Measurements from ENCODE around the gene JAKMIP3.

Gene JAKMIP3

DNA sequence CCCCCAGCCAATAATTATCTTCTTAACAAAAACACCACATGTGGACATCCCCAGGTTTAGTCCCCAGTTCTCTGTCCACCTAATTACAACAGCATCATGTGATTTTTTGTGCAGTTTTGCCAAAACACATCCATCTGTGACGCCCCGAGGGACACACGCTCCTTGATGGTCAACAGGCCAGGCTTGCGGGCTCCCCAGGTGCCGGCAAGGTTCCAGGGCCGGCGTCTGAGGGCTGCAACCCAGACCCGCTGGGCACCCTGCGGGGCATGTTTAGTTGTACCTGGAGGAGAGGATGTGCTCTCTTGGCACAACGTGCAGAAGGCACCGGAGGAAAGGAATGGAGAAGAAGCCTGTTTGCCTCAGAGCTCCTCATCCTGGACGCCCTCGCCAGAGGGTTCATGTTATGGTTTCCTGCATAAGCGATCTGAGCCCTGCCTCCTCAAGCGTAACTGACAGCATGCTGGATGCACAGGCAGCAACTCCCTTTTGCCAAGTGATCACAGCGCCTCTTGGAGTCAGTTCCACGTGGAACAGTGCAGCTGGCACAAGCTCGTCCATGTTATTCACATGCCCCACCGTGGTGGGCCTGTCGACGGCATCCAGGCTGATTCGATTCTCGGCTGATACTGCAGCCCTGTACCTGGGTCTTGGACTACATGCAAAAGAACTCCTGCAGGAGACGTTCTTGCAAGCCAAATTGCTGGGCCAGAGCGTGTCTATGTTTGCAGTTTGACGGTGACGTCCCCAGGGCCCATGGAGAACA lies 41.6 kb downstream of the JAKMIP3 start:
- H3K4me3 ChIP-seq, result no peak overlapping the region

DNA sequence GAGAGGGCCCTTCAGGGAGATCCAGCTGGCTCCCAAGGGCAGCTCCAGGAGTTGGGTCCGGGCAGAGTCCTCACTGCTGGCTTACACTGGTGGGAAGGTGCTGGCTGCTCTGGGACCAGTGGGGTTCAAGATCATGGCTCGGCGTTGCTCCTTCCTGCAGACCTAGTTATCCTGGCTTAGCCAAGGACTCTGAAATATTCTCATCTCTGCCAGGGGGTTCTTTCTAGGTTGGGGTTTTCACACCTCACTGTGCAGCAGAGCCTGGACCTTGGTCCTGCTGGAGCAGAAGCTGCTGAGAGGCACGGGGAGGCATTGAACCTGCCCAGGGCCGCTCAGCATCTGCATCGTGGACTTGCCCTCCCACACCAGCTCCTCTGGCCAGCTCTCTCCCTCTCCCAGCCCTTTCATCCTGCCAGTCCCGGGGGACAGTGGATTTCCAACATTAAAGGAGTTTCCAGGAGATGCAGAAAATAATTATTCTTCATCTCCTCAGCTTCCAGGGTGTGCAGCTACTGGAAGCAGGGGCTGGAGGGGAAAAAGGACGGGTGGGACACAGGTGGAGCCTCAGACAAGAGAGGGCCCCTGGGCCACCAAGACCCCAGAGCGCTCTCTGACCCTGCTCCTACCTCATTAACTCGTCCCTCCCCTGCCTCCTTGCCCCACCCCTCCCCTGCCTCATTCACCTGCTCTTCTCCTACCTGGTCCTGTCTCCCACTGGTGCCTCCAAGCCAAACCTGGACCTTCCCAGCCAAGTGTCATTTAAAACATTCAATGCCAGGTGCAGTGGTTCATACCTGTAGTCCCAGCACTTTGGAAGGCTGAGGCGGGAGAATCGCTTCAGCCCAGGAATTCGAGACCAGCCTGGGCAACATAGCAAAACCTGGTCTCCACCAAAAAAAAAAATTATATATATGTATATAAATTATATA lies 42.5 kb downstream of the JAKMIP3 start:
- H3K4me3 ChIP-seq, result no peak overlapping the region

More for the DNA sequence above, 41.6 kb downstream of the JAKMIP3 start:
- H3K27ac ChIP-seq, result no peak overlapping the region

DNA sequence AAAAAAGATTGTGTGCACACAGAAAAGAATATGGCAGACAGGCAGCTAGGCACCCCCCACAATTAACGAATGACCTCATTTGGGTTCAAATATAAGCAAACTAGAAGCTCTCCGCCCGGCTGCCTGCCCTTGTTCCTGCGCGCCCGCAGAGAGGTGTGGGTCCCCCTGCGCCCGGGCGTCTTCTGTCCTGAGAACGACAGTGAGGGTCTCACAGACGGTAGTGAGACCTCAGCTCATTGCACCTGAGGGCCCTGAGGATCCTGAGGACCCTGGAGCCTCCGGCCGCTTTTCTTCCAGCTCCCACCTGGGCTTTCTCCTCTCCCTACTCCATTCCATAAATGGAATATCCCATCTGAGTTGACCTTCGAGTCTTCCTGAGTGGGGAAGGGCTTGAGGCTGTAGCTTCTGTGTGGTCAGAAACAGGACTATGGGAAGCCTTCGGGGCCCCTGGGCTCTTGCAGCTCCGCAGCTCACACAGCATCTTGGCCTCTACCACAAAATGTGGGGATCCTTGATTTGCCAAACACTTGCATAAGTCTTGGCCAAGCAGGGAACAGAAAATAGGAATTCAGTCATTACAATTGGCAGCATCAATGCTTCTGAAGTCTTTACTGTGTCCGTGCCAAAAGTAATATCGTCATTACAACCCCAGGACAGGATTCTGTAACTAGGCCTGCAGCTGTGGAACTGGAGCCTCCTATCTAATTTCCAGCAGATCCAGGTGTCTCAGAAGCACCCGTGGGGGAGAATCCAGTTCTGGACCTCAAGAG lies 43.8 kb downstream of the JAKMIP3 start:
- Histone ChIP-seq H3K4me3 (no peak overlapping the region), H3K27ac (no peak overlapping the region)

More for the DNA sequence above, 42.5 kb downstream of the JAKMIP3 start:
- H3K27ac ChIP-seq, result no peak overlapping the region

DNA sequence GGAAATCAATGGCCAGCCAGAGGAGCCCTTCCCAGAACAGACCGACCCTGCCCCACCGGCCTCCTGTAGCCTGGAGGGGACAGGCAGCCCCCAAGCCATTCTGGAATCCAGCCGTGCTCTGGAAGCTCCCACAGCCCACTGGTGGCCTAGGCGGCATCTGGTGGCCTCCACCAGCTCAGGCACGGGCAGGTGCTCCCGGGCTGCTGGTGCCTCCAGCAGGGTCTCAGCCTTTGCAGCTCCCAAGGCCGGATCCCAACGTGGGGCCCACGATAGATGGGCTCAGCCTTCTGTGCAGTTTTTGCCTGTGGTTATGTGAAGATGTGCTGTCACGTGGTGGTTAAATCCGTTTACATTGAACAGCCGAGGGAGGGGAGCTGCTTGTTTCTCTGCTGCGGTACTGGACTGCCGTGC lies 44.4 kb downstream of the JAKMIP3 start:
- H3K4me3 ChIP-seq, result no peak overlapping the region
- H3K27ac ChIP-seq, result no peak overlapping the region

DNA sequence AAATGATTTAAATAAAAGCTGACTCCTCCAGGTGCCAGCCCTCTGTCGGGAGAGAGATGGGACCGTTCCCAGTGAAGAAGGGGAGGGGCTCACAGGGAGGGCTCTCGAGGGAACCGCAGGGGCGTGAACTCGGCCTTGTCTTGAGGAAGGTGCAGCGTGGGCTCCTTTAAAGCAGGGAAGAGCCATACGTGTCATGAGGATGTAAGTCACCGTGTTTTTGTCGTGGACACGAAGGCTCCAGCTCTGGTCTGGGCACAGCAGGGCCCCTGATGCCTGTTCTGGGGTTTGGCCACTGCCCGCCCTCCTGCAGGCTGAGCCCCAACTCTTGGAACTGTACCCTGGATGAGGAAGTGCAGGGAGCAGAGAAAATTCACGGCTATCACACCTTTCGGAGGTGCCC lies 45.0 kb downstream of the JAKMIP3 start:
- H3K4me3 ChIP-seq, result no peak overlapping the region
- no peak overlapping the region for H3K27ac ChIP-seq

DNA sequence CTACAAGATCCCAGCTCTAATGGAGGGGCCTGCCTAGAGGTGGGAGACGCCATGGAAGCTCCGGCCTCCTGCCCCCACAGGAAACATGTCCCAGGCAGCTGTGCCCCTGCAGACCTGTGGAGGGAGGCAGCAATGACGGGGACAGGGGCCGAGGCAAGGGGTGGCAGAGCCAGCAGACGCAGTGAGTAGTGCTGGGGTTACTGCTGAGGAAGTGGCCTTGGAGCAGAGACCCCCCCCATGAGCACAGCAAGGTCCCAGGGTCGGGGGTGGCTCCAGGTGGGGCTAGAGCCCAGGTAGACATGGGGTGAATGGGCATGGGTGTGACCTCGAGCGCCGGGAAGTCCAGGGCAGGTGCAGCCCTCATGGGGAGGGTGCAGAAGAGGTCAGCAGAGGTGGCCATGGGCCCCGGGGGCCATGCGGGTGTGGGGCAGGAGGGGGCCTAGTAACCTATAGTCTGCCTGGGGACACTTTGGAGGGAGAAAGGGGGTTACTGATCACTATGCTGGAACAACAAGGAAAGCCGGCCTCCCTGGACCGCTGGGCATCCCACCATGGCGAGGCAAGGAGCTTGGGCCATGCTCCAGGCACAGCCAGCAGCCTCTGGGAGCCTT lies 45.5 kb downstream of the JAKMIP3 start:
- H3K4me3 ChIP-seq, result no peak overlapping the region
- H3K27ac ChIP-seq, result no peak overlapping the region

DNA sequence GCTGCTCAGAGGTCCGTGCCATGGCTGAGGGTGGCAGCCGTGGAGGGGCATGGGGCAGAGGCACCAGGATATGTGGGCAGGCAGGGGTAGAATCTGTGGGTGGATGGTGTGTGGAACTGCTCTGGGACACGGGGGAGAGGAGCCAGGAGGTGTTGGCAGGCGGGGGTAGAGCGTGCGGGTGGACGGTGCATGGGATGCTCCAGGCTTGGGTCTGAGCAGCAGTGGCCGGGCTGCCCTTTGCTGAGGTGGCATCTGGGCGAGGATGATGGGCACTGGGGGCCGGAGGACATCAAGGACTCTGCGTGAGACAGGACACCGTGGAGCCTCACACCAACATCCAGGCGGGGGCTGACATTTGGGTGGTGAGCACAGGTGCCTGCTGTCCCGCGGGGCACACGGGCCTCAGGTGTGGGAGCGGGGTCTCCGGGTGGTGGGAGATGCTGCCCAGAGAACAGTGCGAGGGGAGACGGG lies 46.2 kb downstream of the JAKMIP3 start:
- Histone ChIP-seq H3K27ac (no peak overlapping the region), H3K4me3 (no peak overlapping the region)

DNA sequence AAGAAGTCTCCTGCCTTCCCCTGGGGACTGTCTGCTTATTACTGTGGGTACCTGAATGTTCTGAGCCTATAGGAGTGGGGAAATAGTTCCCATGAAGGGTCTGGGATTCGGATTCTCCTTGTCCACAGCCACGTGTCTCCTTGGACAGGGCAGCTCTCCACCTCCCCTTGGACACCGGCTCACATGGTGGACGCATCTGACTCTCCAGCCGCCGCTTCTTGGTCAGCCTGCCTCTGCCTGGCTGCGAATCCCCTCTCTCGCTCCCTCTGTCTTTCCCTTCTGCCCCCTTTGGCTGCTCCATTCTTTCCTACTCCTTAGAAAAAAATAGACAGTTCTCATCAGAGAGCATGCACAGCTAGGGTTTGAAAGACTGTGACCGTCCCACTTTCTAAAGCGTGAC lies 46.9 kb downstream of the JAKMIP3 start:
- Histone ChIP-seq H3K27ac (no peak overlapping the region), H3K4me3 (no peak overlapping the region)

DNA sequence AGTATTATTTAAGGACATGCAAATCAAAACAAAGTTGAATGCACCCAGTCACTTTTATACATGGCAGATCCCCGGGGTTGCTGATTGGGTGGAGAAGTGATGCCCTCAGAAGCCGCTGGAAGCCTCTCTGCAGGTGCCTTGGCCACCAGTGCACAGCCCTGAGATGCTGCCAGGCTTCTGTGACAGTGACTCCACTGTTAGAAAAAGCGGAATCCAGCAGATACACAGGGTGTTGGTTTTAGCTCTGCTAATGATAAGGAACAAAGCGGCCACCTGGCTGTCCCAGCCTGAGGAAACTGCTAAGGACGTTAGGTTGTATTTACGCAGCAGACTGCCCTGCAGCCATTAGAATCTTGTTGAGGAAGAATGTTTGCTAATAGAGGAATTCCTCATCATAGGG lies 47.5 kb downstream of the JAKMIP3 start:
- Histone ChIP-seq H3K27ac (no peak overlapping the region), H3K4me3 (no peak overlapping the region)

DNA sequence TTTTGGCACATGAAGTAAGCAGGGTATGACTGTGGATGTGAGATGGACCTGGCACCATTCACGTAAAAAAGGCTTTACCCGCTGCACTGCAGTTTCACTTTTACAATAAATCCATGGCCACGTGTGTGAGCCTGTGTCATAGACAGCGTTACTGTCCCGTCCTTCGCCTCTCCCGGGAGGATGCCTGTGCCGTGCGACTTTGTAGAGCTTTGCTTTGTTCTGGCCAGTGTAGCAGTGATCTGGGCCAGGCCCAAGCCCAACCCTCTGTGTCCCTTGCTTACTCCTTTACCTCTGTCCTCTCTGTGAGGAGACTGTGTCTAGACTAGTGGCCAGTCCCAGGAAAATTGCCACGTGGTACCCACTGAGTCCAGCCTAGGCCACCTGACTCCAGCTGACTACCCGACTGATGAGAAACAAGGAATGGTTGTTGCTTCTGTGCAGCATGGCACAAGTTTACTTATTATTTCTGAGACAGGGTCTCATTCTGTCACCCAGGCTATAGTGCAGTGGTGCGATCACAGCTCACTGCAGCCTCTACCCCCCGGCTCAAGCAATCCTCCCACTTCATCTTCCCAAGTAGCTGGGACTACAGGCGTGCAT lies 48.1 kb downstream of the JAKMIP3 start:
- no peak overlapping the region for H3K27ac ChIP-seq

DNA sequence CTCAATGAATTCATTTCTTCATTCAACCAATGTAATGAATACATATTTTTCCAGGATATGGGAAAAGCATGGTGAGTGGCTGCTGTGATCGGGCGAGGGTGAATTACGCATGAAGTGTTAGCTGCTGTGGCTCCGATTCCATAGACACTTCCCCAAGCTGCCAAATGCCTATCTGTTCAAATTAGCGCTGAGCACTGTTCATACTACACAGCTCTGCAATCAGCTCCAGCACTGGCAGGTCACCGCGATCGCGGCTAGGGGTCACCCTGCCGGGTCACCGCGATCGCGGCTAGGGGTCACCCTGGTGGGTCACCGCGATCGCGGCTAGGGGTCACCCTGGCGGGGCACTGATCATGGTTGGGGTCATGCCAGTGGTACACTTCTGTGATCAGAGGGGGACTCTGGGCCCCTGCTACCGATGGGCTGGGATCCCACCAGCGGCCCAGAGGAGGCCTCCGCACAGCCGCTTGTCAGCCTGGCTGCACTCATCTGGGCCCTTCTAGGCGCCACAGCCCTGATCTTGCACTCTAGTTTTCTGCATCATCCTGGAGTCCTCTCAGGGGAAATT lies 49.3 kb downstream of the JAKMIP3 start:
- no peak overlapping the region for H3K27ac ChIP-seq
- H3K4me3 ChIP-seq, result no peak overlapping the region

More for the DNA sequence above, 48.1 kb downstream of the JAKMIP3 start:
- H3K4me3 ChIP-seq, result no peak overlapping the region
